ENCODE results near the gene JCHAIN. TPM values are rescaled to one million over a fixed set of nuclear protein-coding genes. Genes with fewer than 3 reads are reported as not detected.
A peak's percentile ranks its signal among the peaks of the same experiment; 100 is the strongest.

JCHAIN gene
- total and polyA plus RNA-seq, 9 of the 15 experiments (the other 6 are each of a cell fraction or from before 2014, with no cell fraction given): 0.04 to 0.68 (median 0.26) TPM; not detected in 5

DNA sequence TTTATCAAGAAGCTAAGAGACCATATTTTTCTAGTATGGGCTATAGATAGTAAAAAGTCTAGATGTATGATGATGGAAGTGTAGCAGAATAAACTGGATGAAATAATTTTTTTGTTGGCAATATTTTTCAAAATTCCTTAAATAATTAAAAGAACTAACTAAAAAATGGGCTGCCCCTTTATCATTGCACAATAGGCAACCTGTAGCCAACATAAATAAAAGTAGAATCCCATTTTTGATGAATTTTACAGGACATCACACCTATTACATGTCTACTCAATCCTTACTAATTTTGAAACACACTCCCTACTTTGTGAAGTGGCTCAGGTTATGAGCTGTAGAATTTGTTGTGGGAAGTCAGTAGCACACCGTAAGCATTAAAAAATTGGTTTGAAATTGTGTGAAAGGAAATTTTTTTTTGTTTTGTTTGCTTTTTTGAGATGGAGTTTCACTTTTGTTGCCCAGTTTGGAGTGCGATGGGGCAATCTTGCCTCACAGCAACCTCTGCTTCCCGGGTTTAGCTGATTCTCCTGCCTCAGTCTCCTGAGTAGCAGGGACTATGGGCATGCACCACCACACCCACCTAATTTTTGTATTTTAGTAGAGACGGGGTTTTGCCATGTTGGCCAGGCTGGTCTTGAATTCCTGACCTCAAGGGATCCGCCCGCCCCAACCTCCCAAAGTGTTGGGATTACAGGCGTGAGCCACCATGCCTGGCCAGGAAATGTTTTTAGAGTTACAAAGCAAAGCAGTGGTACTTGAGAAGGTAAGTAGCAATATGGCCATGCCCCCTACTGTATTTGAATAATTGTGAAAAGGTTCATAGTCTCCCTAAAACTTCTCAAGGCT, 46.5 kb upstream of the JCHAIN start:
- Histone ChIP-seq H3K4me1 (replicated peaks in 1 of 2; ENCODE audit: control insufficient read depth in 2 of 2, insufficient read depth in 2 of 2, low read length in 2 of 2) (peaks cover 8 to 27% of the 10 kb centered on the region in 2 experiments), H3K9me1 (ENCODE audit: control insufficient read depth, insufficient read depth, low read length) (no peaks in the 10 kb centered on the region), H4K20me1 (replicated peaks; ENCODE audit: control insufficient read depth, insufficient read depth, low read length) (no peaks in the 10 kb centered on the region), H3K4me3 (no peak overlapping the region), H3K27me3 (ENCODE audit: control insufficient read depth in 2 of 2, insufficient read depth in 2 of 2, low read length in 2 of 2) (no peaks in the 10 kb centered on the region), H3K27ac (ENCODE audit: extremely low read depth, low read depth, low read length) (peak overlapping the region; percentile 56; the same call in 2 of the 3 replicates), H3K4me2 (ENCODE audit: insufficient read depth, low read length) (peak overlapping the region; percentile 35), H3K36me3 (ENCODE audit: control insufficient read depth, insufficient read depth, low read length) (no peaks in the 10 kb centered on the region), H3K9me3 (replicated peaks; ENCODE audit: control insufficient read depth, insufficient read depth, low read depth, low read length) (no peaks in the 10 kb centered on the region), H2AFZ (ENCODE audit: low read depth, low read length) (peak overlapping the region; percentile 35; the same call in 1 of the 2 replicates), H3K9ac (ENCODE audit: insufficient read depth in 1 of 2, low read depth in 2 of 2, low read length in 2 of 2) (peak overlapping the region; percentile 24 to 61; a peak in 2 of 4 replicates), H3K79me2 (ENCODE audit: control insufficient read depth, insufficient read depth, low read length) (peaks cover 32% of the 10 kb centered on the region)
- in situ Hi-C loops (cut with MboI): no loop called here
- POLR2A ChIA-PET: interaction anchor here (0.7 to 2.8 kb wide), 7 partner anchors 9 to 571 kb away, joined by 3 to 17 read pairs (median 5); partner anchors contain the start of gene RUFY3
- TF ChIP-seq CEBPG (CRISPR knock-in tag; IDR thresholded peaks at IDR 0.05): no peak
- peak; percentile 37 to 65; a peak in 3 of 4 replicates for TF ChIP-seq CEBPG (tag; conservative IDR thresholded peaks at IDR 0.05 in 1 of 2, IDR thresholded peaks at IDR 0.05 in 1 of 2)
- TF ChIP-seq ZNF124 (CRISPR knock-in tag; IDR thresholded peaks at IDR 0.05): no peak
- TF ChIP-seq, protein P1, sequence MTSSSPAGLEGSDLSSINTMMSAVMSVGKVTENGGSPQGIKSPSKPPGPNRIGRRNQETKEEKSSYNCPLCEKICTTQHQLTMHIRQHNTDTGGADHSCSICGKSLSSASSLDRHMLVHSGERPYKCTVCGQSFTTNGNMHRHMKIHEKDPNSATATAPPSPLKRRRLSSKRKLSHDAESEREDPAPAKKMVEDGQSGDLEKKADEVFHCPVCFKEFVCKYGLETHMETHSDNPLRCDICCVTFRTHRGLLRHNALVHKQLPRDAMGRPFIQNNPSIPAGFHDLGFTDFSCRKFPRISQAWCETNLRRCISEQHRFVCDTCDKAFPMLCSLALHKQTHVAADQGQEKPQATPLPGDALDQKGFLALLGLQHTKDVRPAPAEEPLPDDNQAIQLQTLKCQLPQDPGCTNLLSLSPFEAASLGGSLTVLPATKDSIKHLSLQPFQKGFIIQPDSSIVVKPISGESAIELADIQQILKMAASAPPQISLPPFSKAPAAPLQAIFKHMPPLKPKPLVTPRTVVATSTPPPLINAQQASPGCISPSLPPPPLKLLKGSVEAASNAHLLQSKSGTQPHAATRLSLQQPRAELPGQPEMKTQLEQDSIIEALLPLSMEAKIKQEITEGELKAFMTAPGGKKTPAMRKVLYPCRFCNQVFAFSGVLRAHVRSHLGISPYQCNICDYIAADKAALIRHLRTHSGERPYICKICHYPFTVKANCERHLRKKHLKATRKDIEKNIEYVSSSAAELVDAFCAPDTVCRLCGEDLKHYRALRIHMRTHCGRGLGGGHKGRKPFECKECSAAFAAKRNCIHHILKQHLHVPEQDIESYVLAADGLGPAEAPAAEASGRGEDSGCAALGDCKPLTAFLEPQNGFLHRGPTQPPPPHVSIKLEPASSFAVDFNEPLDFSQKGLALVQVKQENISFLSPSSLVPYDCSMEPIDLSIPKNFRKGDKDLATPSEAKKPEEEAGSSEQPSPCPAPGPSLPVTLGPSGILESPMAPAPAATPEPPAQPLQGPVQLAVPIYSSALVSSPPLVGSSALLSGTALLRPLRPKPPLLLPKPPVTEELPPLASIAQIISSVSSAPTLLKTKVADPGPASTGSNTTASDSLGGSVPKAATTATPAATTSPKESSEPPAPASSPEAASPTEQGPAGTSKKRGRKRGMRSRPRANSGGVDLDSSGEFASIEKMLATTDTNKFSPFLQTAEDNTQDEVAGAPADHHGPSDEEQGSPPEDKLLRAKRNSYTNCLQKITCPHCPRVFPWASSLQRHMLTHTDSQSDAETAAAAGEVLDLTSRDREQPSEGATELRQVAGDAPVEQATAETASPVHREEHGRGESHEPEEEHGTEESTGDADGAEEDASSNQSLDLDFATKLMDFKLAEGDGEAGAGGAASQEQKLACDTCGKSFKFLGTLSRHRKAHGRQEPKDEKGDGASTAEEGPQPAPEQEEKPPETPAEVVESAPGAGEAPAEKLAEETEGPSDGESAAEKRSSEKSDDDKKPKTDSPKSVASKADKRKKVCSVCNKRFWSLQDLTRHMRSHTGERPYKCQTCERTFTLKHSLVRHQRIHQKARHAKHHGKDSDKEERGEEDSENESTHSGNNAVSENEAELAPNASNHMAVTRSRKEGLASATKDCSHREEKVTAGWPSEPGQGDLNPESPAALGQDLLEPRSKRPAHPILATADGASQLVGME (CRISPR knock-in tag; IDR thresholded peaks at IDR 0.05): 0 out of 2 replicates have a peak, but pooled peaks have one; percentile 33
- TF ChIP-seq CREB1 (IDR thresholded peaks at IDR 0.05): no peak
- TF ChIP-seq CREB1 (CRISPR knock-in tag; IDR thresholded peaks at IDR 0.05): no peak
- TF ChIP-seq CEBPB (tag; IDR thresholded peaks at IDR 0.05): peak; percentile 49
- TF ChIP-seq, protein P2, sequence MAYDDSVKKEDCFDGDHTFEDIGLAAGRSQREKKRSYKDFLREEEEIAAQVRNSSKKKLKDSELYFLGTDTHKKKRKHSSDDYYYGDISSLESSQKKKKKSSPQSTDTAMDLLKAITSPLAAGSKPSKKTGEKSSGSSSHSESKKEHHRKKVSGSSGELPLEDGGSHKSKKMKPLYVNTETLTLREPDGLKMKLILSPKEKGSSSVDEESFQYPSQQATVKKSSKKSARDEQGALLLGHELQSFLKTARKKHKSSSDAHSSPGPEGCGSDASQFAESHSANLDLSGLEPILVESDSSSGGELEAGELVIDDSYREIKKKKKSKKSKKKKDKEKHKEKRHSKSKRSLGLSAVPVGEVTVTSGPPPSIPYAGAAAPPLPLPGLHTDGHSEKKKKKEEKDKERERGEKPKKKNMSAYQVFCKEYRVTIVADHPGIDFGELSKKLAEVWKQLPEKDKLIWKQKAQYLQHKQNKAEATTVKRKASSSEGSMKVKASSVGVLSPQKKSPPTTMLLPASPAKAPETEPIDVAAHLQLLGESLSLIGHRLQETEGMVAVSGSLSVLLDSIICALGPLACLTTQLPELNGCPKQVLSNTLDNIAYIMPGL (CRISPR knock-in tag; IDR thresholded peaks at IDR 0.05): no peak
- peak; percentile 22; the same call in 1 of the 2 replicates for TF ChIP-seq CXXC5 (CRISPR knock-in tag; IDR thresholded peaks at IDR 0.05)
- TF ChIP-seq ZSCAN32 (CRISPR knock-in tag; IDR thresholded peaks at IDR 0.05): no peak
- TF ChIP-seq RCOR1 (IDR thresholded peaks at IDR 0.05; ENCODE audit: borderline replicate concordance in 1 of 2, low read depth in 2 of 2, low read length in 2 of 2): no peak
- TF ChIP-seq HDAC2 (IDR thresholded peaks at IDR 0.05): no peak
- TF ChIP-seq ZNF311 (CRISPR knock-in tag; IDR thresholded peaks at IDR 0.05): 0 out of 2 replicates have a peak, but pooled peaks have one; percentile 12
- DNase-seq (ENCODE audit: extremely low read depth in 1 of 4, low spot score in 3 of 4) (no peak), ATAC-seq (no peak), FAIRE-seq (no peak)
- 84% methylated on average over 7 of the region's 7 CpGs for WGBS (ENCODE audit: insufficient coverage, low coverage, missing lambda C conversion rate)
- BruUV-seq (replicated peaks): no TSS peak
- CTCF ChIA-PET (ENCODE audit: low intra/inter-chr PET ratio): no interaction called here
- intact Hi-C loops (cut with micrococcal nuclease): no loop called here
